HUDEP-2 (cell line): ENCODE data around the gene ALDH1L2.

ENCODE experiments used
- DNase-seq, 76 experiments: peaks; one replicate each; lab custom pipeline; 2025; ENCODE audit not compliant: unreplicated experiment in 76 of 76; lab: John Stamatoyannopoulos, UW

Gene ALDH1L2

GRCh38 chr12:105036937-105037649 lies 47.2 kb downstream of the ALDH1L2 start:
- no peak for DNase-seq

GRCh38 chr12:105033851-105034250 lies 50.4 kb downstream of the ALDH1L2 start:
- DNase-seq, result no peak

- DNase-seq, result peak in 14 of 76 experiments; percentile 1 to 49 (median 16)
These were observed 51.4 kb downstream of the ALDH1L2 start for GRCh38 chr12:105032703-105033357.

DNA sequence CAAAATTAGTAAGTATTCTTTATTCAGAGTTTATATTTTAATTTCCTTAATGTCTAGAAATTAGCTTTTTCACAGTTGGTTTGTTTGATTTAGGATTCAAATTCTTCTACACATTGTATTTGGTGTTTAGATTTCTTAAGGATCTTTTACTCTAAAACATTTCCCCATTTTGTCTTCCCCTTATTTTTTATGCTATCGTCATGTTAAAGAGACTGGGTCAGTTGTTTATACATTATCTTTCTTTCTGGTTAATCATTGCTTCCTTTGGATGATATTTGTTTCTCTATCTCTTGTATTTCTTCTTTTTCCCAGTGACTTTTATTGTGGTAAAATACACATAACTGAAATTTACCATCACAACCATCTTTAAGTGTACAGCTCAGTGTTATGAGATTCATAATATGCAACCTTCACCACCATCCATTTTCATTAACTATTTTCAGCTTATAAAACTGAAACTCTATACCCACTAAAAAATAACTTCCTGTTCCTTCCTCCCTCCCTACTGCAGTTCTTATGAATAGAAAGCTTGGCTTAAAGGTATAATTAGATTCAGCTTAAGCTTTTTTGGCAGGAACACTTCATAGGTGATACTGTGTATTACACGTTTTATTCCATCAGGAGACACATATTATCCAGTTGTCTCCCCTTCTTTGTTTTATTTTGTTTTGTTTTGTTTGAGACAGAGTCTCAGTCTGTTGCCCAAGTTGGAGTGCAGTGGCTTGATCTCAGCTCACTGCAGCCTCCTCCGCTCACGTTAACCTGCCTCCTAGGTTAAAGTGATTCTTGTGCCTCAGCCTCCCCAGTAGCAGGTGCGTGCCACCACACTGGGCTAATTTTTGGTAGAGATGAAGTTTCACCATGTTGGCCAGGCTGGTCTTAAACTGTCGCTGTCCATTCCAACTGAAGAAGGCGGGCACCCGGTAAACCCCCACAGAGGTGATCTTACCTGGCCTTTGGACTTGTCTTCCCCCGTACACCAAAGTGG lies 53.1 kb downstream of the ALDH1L2 start:
- DNase-seq, result no peak

- DNase-seq, result no peak
These were observed 57.8 kb downstream of the ALDH1L2 start for GRCh38 chr12:105026411-105026810.

GRCh38 chr12:105025890-105026289 lies 58.4 kb downstream of the ALDH1L2 start:
- DNase-seq, result no peak

- no peak for DNase-seq
These were observed 59.3 kb downstream of the ALDH1L2 start for GRCh38 chr12:105024928-105025327.

GRCh38 chr12:105020241-105020962 lies 63.9 kb downstream of the ALDH1L2 start:
- no peak for DNase-seq

GRCh38 chr12:105018776-105019175 lies 65.5 kb downstream of the ALDH1L2 start:
- DNase-seq, result no peak

- DNase-seq, result no peak
These were observed 66.2 kb downstream of the ALDH1L2 start for GRCh38 chr12:105018012-105018411.

- no peak for DNase-seq
These were observed 68.7 kb downstream of the ALDH1L2 start for GRCh38 chr12:105015543-105015942.

- DNase-seq, result no peak
These were observed 69.7 kb downstream of the ALDH1L2 start for GRCh38 chr12:105014603-105015002.

GRCh38 chr12:105013892-105014291 lies 70.4 kb downstream of the ALDH1L2 start:
- no peak for DNase-seq

- DNase-seq, result no peak
These were observed 82.8 kb downstream of the ALDH1L2 start for GRCh38 chr12:105001476-105001875.

DNA sequence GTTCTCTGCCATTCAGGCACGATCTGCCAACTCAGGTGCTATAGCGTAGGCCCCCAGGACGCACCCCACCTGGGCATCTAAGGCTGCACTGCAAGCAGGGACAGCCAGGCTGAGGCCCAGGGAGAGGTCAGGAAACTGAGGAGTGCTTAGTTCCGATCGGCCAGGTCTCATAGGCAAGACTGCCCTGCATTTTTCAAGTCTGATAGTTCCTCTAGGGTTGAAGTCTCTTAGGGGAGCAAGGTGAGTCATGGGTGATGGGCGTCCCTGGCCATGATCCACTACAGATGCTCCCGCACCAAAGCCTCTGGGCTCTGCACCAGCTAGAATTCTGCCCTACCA lies 84.9 kb downstream of the ALDH1L2 start:
- no peak for DNase-seq

DNA sequence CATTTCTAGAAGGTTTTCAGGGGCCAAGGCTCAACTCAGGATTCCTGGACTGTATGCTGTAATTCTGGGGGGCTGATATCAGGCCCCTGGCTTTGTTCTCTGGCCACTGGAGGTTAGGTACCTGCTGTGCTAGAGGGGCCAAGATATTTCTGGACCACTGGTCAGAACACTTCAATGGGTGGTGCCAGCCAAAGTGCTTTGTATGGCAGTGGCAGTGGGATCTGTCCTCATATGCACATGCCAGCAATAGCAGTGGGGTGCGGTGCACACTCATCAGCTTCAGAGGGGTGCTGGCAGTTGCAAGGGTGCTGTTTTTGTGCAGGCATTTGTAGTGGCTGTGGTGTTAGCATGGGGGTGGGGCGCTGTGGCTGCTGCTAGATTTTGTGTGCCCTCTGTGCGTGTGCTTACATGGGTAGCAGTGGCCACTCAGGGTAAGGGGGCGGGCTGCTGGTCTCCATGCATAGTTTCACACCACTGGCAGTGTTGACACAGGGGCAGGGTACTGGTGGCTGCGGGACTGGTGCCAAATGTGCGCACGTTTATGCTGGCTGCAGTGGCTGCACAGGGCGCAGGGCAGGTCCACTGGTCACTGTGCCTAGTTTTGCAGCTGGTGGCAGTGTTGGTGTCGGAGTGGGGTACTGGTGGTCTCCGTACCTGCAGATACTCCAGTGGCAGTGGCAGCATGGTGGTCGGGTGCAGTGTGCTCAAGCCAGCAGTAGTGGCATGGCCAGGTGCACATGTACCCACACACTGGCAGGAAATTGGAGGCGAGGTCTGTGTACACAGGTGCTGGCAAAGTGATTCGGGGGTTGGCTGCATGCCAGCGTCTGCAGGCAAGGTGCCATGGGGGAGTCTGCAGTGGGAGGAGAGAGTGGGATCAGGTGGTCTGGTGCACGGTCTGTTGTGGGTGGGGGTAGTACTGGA lies 85.6 kb downstream of the ALDH1L2 start:
- DNase-seq, result no peak

DNA sequence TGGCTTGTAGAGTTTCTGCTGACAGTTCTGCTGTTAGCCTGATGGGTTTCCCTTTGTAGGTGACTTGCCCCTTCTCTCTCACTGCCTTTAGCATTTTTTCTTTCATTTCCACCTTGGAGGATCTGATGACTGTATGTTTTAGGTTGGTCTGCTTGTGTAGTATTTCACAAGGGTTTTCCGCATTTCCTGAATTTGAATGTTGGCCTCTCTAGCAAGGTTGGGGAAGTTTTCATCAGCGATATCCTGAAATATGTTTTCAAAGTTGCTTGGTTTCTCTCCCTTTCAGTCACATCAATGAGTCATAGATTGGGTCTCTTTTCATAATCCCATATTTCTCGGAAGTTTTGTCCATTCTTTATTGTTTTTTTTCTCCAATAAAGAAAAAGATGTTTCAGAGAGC lies 86.7 kb downstream of the ALDH1L2 start:
- no peak for DNase-seq

DNA sequence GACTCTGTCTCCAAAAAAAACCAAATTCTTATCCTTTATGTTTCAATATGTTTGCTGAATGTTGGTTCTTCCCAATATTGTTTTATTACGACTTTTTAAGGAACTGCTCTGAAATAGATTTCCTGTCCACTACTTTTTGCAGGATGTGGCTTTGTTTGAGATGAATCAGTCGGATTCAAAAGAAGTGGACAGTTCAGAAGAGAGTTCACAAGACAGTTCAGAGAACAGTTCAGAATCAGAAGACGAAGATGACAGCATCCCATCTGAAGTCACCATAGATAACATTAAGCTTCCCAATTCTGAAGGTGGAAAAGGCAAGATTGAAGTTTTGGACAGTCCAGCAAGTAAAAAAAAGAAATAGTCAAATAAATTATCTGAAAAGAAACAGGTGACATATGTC lies 89.9 kb downstream of the ALDH1L2 start:
- DNase-seq, result no peak

- no peak for DNase-seq
These were observed 92.6 kb downstream of the ALDH1L2 start for GRCh38 chr12:104991565-104992128.
